RWPE2 (cell line): ENCODE measurements around the gene UQCRFS1.

ENCODE experiments used
- ATAC-seq: fragments of 200-7000 bp; cut with Tn5 transposase; 3 replicates; pipeline ENCODE4 v1.9.1; 2021; ENCODE audit warnings: low read depth
- DNase-seq: peaks from one replicate; pipeline ENCODE4 v3.0.0-alpha.2; 2020; ENCODE audit warnings: low spot score
- H3K27ac ChIP-seq: fragments of 450-650 bp; 2 replicates; pipeline ENCODE4 v1.5.1; 2017; ENCODE audit warnings: mild to moderate bottlenecking; ENCODE audit not compliant: poor library complexity, severe bottlenecking
- H3K27me3 ChIP-seq: fragments of 250-450 bp; sonication (Bioruptor Pico); 2 replicates; pipeline ENCODE4 v1.5.1; 2021; ENCODE audit warnings: mild to moderate bottlenecking, moderate library complexity; ENCODE audit not compliant: insufficient read depth, poor library complexity, severe bottlenecking
- H3K36me3 ChIP-seq: fragments of 250-450 bp; sonication (Bioruptor Pico); 2 replicates; pipeline ENCODE4 v1.5.1; 2020; ENCODE audit warnings: low read depth, mild to moderate bottlenecking, moderate library complexity
- H3K4me1 ChIP-seq: fragments of 250-450 bp; sonication (Bioruptor Pico); 2 replicates; pipeline ENCODE4 v1.5.1; 2021; ENCODE audit warnings: mild to moderate bottlenecking, moderate library complexity; ENCODE audit not compliant: insufficient read depth, poor library complexity, severe bottlenecking
- H3K4me3 ChIP-seq: fragments of 250-450 bp; sonication (Bioruptor Pico); 2 replicates; pipeline ENCODE4 v1.5.1; 2021; ENCODE audit warnings: mild to moderate bottlenecking, moderate library complexity; ENCODE audit not compliant: severe bottlenecking
- H3K9me3 ChIP-seq: fragments of 250-450 bp; sonication (Bioruptor Pico); 2 replicates; pipeline ENCODE4 v1.5.1; 2021; ENCODE audit warnings: mild to moderate bottlenecking, moderate library complexity; ENCODE audit not compliant: severe bottlenecking
- CTCF ChIP-seq: fragments of 450-650 bp; IDR thresholded peaks from one replicate; pipeline ENCODE4 v1.5.1; 2017; ENCODE audit warnings: mild to moderate bottlenecking, moderate library complexity; ENCODE audit not compliant: poor library complexity, severe bottlenecking

UQCRFS1 gene

GRCh38 chr19:29217616-29218015 lies 4.7 kb upstream of the UQCRFS1 start:
- no peak for ATAC-seq
- no peaks in the 10 kb centered on the region for H3K9me3 ChIP-seq
- TF ChIP-seq CTCF: no peak
- H3K4me3 ChIP-seq: no peak overlapping the region
- peaks cover 6% of the 10 kb centered on the region for H3K27me3 ChIP-seq
- no peaks in the 10 kb centered on the region for H3K4me1 ChIP-seq
- DNase-seq: no peak
- no peak overlapping the region for H3K27ac ChIP-seq
- H3K36me3 ChIP-seq: no peaks in the 10 kb centered on the region

- Histone ChIP-seq H3K36me3 (peaks cover 5% of the 10 kb centered on the region), H3K27me3 (peaks cover 6% of the 10 kb centered on the region), H3K27ac (no peak overlapping the region), H3K4me3 (no peak overlapping the region), H3K9me3 (no peaks in the 10 kb centered on the region), H3K4me1 (no peaks in the 10 kb centered on the region)
- DNase-seq: no peak
- TF ChIP-seq CTCF: no peak
- no peak for ATAC-seq
These were observed 3.1 kb upstream of the UQCRFS1 start for GRCh38 chr19:29216021-29216420.

- H3K27me3 ChIP-seq: peaks cover 6% of the 10 kb centered on the region
- TF ChIP-seq CTCF: no peak
- H3K4me1 ChIP-seq: no peaks in the 10 kb centered on the region
- ATAC-seq (no peak), DNase-seq (no peak)
- no peak overlapping the region for H3K27ac ChIP-seq
- H3K4me3 ChIP-seq: no peak overlapping the region
- no peaks in the 10 kb centered on the region for H3K9me3 ChIP-seq
- H3K36me3 ChIP-seq: peaks cover 9% of the 10 kb centered on the region
These were observed 2.4 kb upstream of the UQCRFS1 start for GRCh38 chr19:29215322-29215845.

- Histone ChIP-seq H3K27ac (no peak overlapping the region), H3K36me3 (peaks cover 17% of the 10 kb centered on the region), H3K4me1 (no peaks in the 10 kb centered on the region), H3K4me3 (no peak overlapping the region), H3K9me3 (no peaks in the 10 kb centered on the region), H3K27me3 (peaks cover 2% of the 10 kb centered on the region)
- no peak for DNase-seq
- ATAC-seq: no peak
- no peak for TF ChIP-seq CTCF
These were observed 1.5 kb upstream of the UQCRFS1 start for GRCh38 chr19:29214411-29214810.

- Histone ChIP-seq H3K36me3 (peaks cover 30% of the 10 kb centered on the region), H3K27ac (peak overlapping the region; percentile 53), H3K27me3 (no peaks in the 10 kb centered on the region), H3K9me3 (no peaks in the 10 kb centered on the region), H3K4me3 (peak overlapping the region; percentile 87), H3K4me1 (no peaks in the 10 kb centered on the region)
- no peak for TF ChIP-seq CTCF
- no peak for DNase-seq
- no peak for ATAC-seq
These were observed 649 bp downstream of the UQCRFS1 start for GRCh38 chr19:29212356-29212647.
